Mesothelial cell of epicardium (in vitro differentiated cells): ENCODE results near the gene FOXF1. TPM values are rescaled to one million over a fixed set of nuclear protein-coding genes. Genes with fewer than 3 reads are reported as not detected.

Source experiments
- DNase-seq, 2 experiments: peaks; one replicate each; pipeline ENCODE4 v3.0.0; 2021; ENCODE audit warnings: low spot score in 2 of 2; ENCODE audit not compliant: unreplicated experiment in 2 of 2
- H3K27ac Mint-ChIP-seq: 2 replicates; pipeline ENCODE4 v1.8.0; 2021; ENCODE audit warnings: mixed read lengths
- H3K27me3 Mint-ChIP-seq: 2 replicates; pipeline ENCODE4 v1.8.0; 2021; ENCODE audit warnings: low read depth, mixed read lengths
- H3K36me3 Mint-ChIP-seq: 2 replicates; pipeline ENCODE4 v1.8.0; 2021; ENCODE audit warnings: mixed read lengths
- H3K4me1 Mint-ChIP-seq: 2 replicates; pipeline ENCODE4 v1.8.0; 2021; ENCODE audit warnings: mixed read lengths
- H3K4me3 Mint-ChIP-seq: 2 replicates; pipeline ENCODE4 v1.8.0; 2021; ENCODE audit warnings: mild to moderate bottlenecking, moderate library complexity, mixed read lengths
- H3K9me3 Mint-ChIP-seq: 2 replicates; pipeline ENCODE4 v1.8.0; 2021; ENCODE audit warnings: mixed read lengths
- total RNA-seq: library from RNA; stranded (reverse); gene quantifications from 3 replicates; pipeline ENCODE4 v1.2.1, GENCODE V29; 2021
- TF ChIP-seq, protein P1 (sequence below): fragments of 200-600 bp; sonication (generic); IDR thresholded peaks from one replicate; pipeline ENCODE4 v1.5.0; 2021; ENCODE audit warnings: antibody characterized with exemption; ENCODE audit not compliant: unreplicated experiment

Gene FOXF1
- total RNA-seq, 1 donor from 2014 or later = 1.9 TPM

DNA sequence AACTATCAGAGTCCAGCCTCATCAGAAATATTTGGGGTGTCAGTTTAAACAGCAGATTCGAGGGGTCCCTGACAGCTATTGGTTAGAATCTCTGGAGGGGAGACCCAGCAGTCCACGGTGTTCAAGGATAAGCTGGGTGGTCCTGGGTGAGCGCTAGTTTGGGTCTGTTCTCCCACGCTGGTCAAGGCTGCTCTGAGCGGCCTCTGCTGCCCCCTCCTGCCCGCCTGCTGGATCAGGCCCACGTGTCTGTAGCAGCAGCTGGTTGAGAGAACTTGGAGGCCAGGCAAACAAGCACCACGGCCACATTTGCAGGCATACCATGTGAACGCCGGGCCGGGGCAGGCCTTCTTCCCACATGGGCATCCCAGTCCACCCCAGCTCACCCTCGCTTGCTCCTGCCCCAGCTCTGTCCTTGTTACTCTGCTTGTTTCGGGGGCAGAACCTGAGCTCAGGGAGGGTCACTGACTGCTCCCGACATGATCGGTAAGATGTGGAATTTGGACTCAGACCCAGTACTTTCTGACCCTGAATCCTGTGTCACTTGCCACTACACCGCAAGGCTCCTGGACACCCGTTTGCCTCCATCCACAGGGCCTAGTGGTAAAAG is 7.4 kb downstream of the FOXF1 start:
- H3K9me3 Mint-ChIP-seq = no peaks in the 10 kb centered on the region
- DNase-seq = peak in 1 of 2 experiments; percentile 80
- TF ChIP-seq, protein P1, sequence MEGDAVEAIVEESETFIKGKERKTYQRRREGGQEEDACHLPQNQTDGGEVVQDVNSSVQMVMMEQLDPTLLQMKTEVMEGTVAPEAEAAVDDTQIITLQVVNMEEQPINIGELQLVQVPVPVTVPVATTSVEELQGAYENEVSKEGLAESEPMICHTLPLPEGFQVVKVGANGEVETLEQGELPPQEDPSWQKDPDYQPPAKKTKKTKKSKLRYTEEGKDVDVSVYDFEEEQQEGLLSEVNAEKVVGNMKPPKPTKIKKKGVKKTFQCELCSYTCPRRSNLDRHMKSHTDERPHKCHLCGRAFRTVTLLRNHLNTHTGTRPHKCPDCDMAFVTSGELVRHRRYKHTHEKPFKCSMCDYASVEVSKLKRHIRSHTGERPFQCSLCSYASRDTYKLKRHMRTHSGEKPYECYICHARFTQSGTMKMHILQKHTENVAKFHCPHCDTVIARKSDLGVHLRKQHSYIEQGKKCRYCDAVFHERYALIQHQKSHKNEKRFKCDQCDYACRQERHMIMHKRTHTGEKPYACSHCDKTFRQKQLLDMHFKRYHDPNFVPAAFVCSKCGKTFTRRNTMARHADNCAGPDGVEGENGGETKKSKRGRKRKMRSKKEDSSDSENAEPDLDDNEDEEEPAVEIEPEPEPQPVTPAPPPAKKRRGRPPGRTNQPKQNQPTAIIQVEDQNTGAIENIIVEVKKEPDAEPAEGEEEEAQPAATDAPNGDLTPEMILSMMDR = peak; percentile 61

DNA sequence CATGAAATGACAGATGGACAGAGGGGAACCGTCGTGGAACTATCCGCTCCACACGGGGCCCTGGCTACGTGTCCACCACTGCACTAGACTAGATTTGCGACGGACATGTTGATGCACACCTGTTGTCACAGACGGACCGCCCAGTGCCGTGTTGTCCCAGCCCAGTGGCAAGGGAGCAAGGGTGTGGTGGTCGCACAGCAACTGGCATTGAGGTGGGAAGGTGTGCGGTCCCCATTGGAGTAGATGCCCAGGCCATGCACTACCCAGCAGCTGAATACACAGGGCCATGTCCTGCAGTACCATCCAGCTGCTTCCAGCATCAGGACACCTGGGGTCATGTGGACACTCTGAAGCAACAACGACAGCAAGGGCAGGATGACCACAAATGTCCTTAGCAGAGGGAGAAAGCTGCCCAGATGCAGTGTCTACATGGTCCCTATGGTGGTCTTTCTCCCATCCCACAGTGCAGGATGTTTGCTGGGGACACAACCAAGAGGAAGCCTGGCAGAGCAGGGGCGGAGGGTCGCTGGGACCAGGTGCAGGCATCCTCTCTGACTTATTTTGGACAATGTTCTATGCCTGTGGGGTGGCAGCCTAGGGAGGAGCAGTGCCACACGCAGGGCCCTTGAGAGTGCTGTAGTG is 8.8 kb downstream of the FOXF1 start:
- TF ChIP-seq, protein P1 = no peak
- Mint-ChIP-seq H3K36me3 (no peaks in the 10 kb centered on the region), H3K27ac (no peak overlapping the region), H3K27me3 (peaks cover 92% of the 10 kb centered on the region), H3K4me1 (peaks cover 3% of the 10 kb centered on the region), H3K4me3 (no peak overlapping the region), H3K9me3 (no peaks in the 10 kb centered on the region)
- no peak for DNase-seq

More for the DNA sequence above, 7.4 kb downstream of the FOXF1 start:
- Mint-ChIP-seq H3K27me3 (peaks cover 95% of the 10 kb centered on the region), H3K36me3 (no peaks in the 10 kb centered on the region), H3K27ac (no peak overlapping the region), H3K4me3 (no peak overlapping the region), H3K4me1 (peaks cover 3% of the 10 kb centered on the region)

DNA sequence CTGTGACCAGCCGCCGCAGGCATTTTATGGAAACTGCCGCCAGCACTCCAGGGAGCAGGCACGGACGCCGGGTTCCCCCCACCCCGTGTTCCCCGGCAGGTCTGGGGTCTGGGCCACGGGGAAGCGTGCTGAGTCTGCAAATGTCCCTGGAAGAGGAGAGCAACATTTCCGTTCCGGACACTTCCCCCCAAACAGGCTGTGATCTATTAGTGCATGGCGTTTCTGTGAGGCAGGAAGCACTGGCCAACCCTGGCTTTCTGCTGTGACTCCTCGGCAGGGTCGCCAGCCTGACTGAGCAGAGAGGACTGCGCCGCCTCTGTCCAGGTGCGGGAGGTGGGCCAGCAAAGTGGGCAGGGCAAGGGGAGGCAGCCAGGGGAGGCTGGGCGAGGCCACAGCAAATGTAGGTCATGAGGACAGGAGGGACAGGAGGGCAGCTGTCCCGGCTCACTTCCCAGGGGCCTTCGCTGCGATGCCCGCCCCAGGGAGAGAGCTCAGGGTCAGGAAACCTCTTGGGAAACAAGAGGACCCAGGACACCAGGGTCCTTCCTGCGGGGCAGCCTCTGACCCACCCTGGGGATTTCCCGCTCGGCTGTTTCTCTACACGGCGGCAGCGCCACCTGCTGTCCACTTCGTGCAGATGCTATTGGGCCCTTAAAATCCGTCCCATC is 9.5 kb downstream of the FOXF1 start:
- Mint-ChIP-seq H3K27ac (no peak overlapping the region), H3K36me3 (no peaks in the 10 kb centered on the region), H3K9me3 (no peaks in the 10 kb centered on the region), H3K4me3 (no peak overlapping the region), H3K4me1 (peaks cover 3% of the 10 kb centered on the region), H3K27me3 (peaks cover 91% of the 10 kb centered on the region)
- TF ChIP-seq, protein P1 = peak; percentile 95
- DNase-seq = peak in 1 of 2 experiments; percentile 73

GRCh38 chr16:86520317-86521210 is 10.2 kb downstream of the FOXF1 start:
- TF ChIP-seq, protein P1 = peak; percentile 9
- H3K36me3 Mint-ChIP-seq = no peaks in the 10 kb centered on the region
- H3K4me1 Mint-ChIP-seq = peaks cover 2% of the 10 kb centered on the region
- no peak overlapping the region for H3K27ac Mint-ChIP-seq
- no peaks in the 10 kb centered on the region for H3K9me3 Mint-ChIP-seq
- H3K27me3 Mint-ChIP-seq = peaks cover 89% of the 10 kb centered on the region
- no peak for DNase-seq
- no peak overlapping the region for H3K4me3 Mint-ChIP-seq

GRCh38 chr16:86521236-86522197 is 11.2 kb downstream of the FOXF1 start:
- Mint-ChIP-seq H3K27me3 (peaks cover 87% of the 10 kb centered on the region), H3K4me3 (no peak overlapping the region), H3K9me3 (no peaks in the 10 kb centered on the region), H3K27ac (no peak overlapping the region), H3K36me3 (no peaks in the 10 kb centered on the region), H3K4me1 (no peaks in the 10 kb centered on the region)
- DNase-seq = no peak
- TF ChIP-seq, protein P1 = no peak
